AG04449 (cell line): ENCODE measurements around the gene SLC24A3.

Experiments
- CTCF ChIA-PET: fragments of 350-600 bp; formaldehyde crosslinking; extraction: SDS; loops from one replicate; lab custom pipeline; 2021; ENCODE audit warnings: antibody characterized with exemption; lab: Yijun Ruan, JAX
- POLR2A ChIA-PET: fragments of 400-600, 350-600 bp; formaldehyde crosslinking; extraction: SDS; loops from one replicate; lab custom pipeline; 2020; ENCODE audit warnings: antibody characterized with exemption, inconsistent platforms; lab: Yijun Ruan, JAX
- DNase-seq: peaks from one replicate; pipeline ENCODE4 v3.0.0-alpha.2; 2010; ENCODE audit warnings: low read depth, low spot score
- H3K4me3 ChIP-seq: 2 replicates; pipeline ENCODE4 v1.5.1; 2011; ENCODE audit warnings: low read depth, mild to moderate bottlenecking, control low read depth, low read length
- CTCF ChIP-seq: IDR thresholded peaks from one replicate; pipeline ENCODE4 v1.5.1; 2011; ENCODE audit warnings: mild to moderate bottlenecking, moderate library complexity, low read length, control low read depth, inconsistent platforms; ENCODE audit not compliant: insufficient read depth; ENCODE audit errors: missing control alignments

Gene SLC24A3

GRCh38 chr20:19642860-19643259 is 430.4 kb downstream of the SLC24A3 start:
- CTCF ChIA-PET: interaction anchor here (1.5 kb wide), 1 partner anchor 14 kb away, joined by 7 read pairs; no protein-coding TSS in a partner anchor
- POLR2A ChIA-PET: no interaction called here
- no peak overlapping the region for H3K4me3 ChIP-seq
- TF ChIP-seq CTCF: no peak
- no peak for DNase-seq

- DNase-seq: no peak
- no peak for TF ChIP-seq CTCF
- POLR2A ChIA-PET: no interaction called here
- CTCF ChIA-PET: interaction anchor here (0.7 kb wide), 1 partner anchor 18 kb away, joined by 3 read pairs; no protein-coding TSS in a partner anchor
- H3K4me3 ChIP-seq: no peak overlapping the region
Observed at GRCh38 chr20:19644085-19644484, 431.6 kb downstream of the SLC24A3 start.

- no peak for DNase-seq
- no peak for TF ChIP-seq CTCF
- POLR2A ChIA-PET: no interaction called here
- no peak overlapping the region for H3K4me3 ChIP-seq
- CTCF ChIA-PET: interaction anchor here (0.9 kb wide), 1 partner anchor 442 kb away, joined by 4 read pairs; no protein-coding TSS in a partner anchor
Observed at GRCh38 chr20:19646963-19647362, 434.5 kb downstream of the SLC24A3 start.

- DNase-seq: no peak
- H3K4me3 ChIP-seq: no peak overlapping the region
- ChIA-PET POLR2A (no interaction called here), CTCF (interaction anchor here (0.6 to 1.0 kb wide), 2 partner anchors 13 to 18 kb away, joined by 3 read pairs; no protein-coding TSS in a partner anchor)
- no peak for TF ChIP-seq CTCF
Observed at GRCh38 chr20:19648024-19648423, 435.6 kb downstream of the SLC24A3 start.

- DNase-seq: no peak
- ChIA-PET POLR2A (no interaction called here), CTCF (interaction anchor here (1.0 kb wide), 1 partner anchor 12 kb away, joined by 3 read pairs; no protein-coding TSS in a partner anchor)
- no peak overlapping the region for H3K4me3 ChIP-seq
- no peak for TF ChIP-seq CTCF
Observed at GRCh38 chr20:19649041-19649440, 436.6 kb downstream of the SLC24A3 start.

GRCh38 chr20:19652591-19653026 is 440.2 kb downstream of the SLC24A3 start:
- DNase-seq: no peak
- TF ChIP-seq CTCF: no peak
- ChIA-PET CTCF (no interaction called here), POLR2A (no interaction called here)
- H3K4me3 ChIP-seq: no peak overlapping the region
